GM21447 (cell line): ENCODE results near the gene RNU2-63P.
"Not testable (repeated sequence)": the region's sequence is repeated elsewhere in the genome, so short reads cannot be mapped to it uniquely, and the experiment has no call there.

ENCODE experiments used
- ATAC-seq: cut with Tn5 transposase; IDR thresholded peaks from one replicate; pipeline ENCODE4 v1.9.1; 2021; ENCODE audit not compliant: unreplicated experiment

Gene RNU2-63P

DNA sequence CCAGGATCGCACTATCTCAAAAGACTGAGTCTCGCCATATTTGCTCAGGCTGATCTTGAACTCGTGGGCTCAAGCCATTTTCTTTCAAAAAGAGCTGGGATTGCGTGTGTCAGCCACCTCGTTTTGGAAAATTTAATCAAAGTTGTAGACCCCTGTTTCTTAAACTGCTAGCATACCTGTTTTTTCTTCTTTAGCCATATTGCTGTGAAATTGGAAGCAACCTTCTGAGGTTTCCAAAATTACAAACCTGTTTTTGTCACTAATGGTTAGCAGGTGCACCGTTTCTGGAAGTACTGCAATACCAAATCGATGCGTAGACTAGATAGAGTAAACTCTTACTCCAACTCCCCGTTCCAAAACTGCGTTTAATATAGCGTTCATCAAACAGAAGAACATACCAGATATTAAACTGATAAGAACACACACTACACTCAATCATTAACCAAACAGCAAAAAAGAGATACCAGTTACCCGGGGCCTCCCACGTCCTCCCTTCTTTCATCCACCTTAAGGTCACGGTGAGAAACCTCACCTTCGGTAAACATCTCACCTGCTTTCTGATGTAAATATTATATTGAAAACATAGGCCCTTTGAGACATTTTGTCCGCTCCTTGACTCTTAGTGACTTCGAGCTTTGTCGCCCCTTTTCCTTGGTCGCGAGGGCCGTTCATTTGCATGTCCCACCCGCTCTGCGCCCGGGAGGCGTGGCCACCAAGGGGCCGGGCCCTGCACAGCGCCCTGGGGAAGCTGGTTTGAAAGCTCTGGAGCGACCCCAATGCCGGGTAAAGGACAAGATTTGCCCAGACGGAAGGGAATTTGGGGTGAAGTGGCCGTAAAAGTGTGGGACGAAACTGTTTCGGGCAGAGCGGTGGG, at the start of gene RNU2-63P:
Gene RNU2-63P (minus strand): TSS at position 462 of the 874 bp plus-strand sequence.
- ATAC-seq = peak; percentile 86

DNA sequence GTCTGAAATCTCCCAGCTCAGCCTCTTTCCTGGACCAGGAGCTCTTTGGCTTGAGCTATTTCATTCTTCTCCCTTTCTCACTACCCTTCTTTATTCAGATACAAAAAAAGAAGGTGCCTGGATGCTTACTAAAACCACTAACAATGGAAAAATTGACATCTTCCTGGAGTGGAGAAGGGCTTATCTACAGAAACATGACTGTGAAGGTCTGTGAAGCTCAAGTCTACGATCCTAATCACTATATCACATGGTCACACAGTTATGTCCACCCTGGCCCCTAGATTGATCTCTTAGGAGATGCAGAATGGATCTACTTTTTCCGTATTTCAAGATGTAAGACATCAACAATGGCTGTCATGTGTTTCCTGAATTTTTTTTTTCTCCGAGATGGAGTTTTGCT, 44.9 kb upstream of the RNU2-63P start:
- ATAC-seq = no peak

DNA sequence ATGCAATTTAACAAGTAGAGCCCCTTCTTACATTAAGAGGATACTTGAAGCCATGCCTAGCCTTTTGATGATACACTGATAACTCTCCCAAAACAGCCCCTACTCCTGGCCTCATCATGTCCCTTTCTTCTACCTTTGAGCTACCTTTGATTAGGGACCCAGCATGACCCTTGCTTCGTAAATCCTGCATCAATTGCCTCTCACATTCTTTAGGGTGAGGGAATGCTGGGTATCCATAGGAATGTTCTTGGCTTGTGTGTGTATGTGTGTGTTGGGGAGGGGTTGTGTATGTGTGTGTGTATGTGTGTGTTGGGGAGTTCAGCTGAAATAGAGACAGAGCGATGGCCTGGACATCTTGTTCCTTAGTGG, 44.5 kb upstream of the RNU2-63P start:
- no peak for ATAC-seq

DNA sequence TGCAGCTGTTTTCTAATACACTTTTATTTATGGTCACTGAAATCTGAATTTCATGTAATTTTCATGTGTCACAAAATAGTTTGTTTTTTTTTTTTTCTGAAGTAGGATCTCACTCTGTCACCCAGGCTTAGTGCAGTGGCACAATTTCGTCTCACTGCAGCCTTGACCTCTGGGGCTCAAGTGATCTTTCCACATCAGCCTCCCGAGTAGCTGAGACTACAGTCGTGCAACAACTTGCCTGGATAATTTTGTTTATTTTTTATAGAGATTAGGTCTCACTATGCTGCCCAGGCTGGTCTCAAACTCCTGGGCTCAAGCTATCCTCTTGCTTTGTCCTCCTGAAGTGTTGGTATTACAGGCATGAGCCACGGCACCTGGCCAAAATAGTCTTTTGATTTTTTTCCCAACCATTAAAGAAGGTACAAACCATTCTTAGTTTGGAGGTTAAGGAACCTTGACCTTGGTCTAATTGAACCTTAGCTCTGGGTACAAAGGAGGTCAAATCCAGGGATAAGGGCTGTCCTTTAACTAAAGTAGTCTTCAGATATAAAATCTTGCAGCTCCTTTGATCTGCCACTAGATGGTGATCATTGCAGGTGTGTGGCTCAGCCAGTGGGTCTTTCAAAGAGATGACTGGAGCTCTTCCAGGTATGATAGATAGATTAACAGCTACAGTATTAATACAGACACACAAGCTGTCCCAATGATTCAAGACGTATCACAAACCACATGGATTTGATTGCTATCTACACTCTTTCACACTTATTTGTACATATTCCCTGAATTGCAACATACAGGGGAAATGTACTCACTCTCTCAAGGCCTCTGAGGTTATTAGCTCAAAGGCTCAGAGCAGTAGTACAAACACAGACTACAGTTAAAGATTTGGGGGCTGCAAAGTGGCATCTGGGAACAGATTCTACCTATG, 43.9 kb upstream of the RNU2-63P start:
- ATAC-seq = no peak

DNA sequence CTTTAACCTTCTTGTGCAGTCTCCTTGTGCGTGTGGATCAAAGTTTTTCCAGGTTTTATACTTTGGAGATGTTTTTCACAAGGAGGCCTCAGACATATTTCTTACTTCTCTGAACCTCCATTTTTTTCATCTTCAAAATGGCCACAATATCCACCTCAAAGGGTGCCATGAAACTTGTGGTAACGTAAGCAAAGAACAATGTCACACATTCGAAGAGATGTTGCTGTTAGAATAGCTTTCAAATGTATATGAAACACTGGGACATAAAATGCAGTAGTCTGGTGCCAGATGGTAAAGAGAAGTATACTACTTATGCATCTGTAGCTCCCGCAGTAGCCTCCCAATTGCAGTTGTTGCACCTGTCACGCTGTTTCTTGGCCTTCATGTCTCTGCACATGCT, 41.8 kb upstream of the RNU2-63P start:
- ATAC-seq = no peak

DNA sequence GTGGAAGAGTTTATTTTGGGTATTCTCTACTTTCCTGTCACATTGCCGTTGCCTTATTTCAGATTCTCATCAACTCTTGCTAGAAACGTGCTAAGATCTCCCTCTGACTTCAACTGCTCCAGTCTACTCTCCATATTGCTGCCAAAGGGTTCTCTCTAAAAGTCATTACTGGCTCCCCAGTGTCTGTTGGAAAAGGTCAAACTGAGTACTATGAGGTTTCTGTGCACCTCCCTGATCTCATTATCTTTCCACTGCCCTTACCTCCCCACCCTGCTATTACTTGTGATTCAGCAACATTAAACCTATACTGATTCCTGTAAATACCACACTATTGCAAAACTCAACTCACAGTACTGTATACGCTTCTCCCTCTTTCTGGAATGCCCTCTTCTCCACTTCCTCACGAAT, 41.1 kb upstream of the RNU2-63P start:
- no peak for ATAC-seq

DNA sequence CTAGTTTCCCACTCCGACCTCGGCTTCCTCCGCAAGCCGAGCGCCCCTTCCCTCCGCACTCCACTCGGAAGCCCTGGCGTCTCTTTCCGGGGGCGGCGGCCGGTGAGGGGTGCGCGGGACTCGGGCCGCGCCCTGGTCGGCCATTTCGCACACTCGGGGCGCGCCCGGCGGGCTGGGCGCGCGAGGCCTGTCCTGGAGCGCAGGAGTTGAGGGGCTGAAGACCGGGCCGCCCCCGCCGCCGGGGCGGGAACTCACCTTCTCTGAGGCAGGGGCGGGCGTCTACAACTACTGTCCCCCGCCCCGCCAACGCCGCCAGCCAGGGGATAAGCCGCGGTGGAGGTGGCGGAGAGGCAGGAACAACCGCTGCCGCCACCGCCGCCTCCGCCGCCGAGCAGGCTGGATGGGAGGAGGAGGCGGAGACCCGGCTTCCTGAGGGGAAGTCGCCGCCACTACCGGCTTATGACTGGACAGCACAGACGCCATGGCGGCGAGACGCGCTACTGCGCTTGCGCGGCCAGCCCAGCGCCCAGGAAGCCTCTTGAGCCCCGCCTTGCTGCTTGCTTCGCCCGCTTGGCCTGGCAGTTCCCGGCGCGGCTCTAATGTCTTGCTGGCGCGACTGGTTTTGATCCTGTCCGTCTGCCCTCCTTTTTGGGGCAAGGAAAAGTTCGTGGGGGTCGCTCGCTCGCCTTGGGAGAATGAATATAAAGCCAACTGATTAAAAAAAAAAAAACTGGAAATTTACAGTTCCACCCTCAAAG, 39.2 kb upstream of the RNU2-63P start, which contains the start of gene KRCC1:
Gene KRCC1 (minus strand): TSS at position 413 of the 758 bp plus-strand sequence. CDS start 27,220 bp downstream, outside the sequence.
- ATAC-seq = peak; percentile 90

DNA sequence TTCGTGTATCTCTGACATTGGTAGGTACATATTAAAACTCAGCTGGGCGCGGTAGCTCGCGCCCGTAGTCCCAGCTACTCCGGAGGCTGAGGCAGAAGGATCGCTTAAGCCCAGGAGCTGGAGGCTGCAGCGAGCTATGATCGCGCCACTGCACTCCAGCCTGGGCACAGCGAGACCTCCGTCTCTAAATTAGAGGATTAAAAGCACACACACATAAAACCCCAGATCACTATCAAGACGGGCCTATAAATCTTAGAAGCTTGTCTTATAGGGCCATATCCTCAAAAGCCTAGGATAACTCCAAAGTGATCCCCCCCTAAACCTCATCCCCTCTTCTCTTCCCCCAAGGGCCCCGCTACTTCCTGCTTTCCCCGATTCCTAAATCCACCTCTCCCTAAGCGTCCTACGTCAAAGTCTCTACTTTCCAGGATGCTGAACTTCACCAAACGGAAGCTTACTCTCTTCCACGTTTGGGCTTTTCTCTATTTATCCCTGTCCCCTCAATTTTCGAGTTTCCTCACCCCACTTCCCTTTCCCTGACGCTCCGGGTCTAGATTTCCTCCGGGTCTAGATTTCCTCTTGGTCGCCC, 38.5 kb upstream of the RNU2-63P start:
- no peak for ATAC-seq

DNA sequence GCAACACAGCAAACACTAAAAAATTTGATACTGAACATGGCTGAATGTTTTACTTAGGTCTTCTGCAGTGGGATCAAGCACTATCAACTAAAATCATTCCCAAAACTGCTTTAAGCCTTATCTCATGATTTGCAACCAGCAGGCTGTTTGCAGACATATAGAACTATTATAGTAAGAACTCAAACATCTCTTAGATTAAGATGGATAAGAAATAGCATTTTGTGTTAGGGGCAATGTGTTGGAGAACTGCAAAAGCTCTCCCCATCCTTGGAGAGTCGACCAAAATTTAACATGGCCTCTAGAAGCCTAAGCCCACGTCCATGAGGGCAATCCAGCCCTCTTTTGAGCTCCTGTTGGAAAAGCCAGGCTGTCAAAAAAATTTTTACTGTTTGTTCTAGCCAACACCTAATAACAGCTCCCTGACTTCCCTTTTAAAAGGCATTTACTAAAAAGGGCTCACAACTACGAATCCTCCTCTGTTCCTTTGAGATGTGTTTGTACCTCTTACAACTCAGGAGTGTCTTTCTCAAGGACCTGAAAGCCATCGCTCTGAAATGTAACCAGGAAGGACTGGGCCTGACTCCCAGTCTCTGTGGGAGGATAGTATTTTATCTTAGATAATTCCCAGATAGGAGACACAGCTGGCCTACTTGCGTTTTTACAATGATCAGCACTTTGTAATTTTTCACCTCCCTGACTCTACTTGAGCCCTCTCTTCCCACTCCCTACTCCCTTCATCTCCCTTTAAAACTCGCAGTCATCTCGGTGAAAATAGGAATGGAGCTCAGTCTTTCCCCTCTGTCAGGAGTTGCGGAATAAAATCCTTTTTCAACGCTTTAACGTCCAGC, 37.8 kb upstream of the RNU2-63P start:
- ATAC-seq = no peak

DNA sequence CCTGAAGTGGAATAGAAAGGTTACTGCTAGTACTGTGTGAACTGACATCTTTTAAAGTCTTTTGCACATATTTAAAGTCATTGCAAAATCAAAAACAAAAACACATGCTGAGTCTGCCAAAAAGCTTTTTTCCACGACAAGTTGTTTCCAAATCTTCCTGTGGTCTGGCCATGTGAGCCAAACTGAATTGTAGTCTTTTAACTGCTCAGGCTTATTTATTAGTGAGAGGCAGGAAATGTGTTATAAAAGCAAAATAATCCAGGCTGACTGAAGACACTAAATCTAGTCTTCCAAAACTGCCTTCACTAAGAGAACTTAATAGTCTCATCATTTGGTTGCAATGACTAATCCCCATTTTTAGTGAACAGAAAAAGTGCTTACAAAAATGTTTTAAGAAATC, 36.9 kb upstream of the RNU2-63P start:
- no peak for ATAC-seq

DNA sequence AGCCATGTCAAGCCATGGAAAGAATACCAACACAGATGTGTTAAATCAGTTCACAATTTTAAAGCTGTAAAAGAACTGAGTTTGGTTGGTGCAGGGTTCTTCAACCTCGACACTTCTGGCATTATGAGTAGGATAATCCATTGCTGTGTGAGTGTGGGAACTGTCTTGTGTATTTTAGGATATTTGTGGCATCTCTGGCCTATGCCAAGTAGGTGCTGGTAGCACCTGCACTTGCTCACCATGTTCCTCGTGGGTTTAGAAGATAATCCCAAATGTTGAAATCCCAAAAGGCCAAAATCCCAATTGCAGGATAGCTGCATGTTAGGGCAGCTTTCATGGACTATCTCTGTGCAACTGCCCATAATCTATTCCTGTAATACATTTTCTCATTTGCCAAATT, 35.4 kb upstream of the RNU2-63P start:
- no peak for ATAC-seq

DNA sequence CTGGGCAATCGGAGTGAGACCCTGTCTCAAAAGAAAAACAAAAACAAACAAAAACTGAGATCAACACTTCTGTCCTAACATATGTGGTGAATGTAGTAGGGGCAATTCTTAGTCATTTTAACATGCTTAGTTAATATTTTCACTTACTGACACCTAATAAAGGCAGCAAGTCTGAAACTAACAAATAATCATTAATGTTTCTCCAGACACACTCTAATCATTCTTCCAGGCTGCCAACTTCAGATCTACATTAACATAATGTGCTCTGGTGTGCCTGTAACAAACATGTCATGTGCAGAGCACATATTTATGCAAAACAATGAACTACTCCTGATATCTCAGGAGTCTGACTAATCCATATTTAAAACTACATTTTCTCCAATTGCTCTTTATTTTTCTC, 33.3 kb upstream of the RNU2-63P start:
- no peak for ATAC-seq

DNA sequence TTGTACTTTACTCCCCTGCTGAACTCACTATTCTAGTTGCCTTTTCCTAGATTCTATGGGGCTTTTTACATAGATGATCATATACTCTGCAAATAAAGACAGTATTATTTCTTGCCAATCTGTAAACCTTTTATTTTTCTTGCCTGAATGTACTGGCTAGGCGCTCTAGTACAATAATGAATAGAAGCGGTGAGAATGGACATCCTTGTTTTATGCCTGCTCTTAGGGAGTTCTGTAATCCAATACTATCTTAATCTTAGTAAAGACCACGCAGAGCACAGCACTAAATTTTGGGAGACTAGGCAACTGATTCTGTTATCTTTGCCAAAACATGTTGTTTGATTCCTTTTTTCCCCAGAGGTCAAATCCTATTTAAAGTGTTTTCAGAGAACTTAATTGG, 32.2 kb upstream of the RNU2-63P start:
- no peak for ATAC-seq

DNA sequence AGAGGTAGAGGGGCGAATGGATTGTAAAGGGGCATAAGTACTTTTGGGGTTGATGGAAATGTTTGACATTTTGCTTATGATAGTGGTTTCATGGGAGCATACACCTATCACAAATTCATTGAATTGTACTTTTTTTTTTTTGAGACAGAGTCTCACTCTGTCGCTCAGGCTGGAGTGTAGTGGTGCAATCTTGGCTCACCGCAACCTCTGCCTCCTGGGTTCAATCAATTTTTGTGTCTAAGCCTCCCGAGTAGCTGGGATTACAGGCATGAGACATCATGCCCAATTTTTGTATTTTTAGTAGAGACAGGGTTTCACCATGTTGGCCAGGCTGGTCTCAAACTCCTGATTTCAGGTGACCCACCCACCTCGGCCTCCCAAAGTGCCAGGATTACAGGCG, 29.2 kb upstream of the RNU2-63P start:
- not testable (repeated sequence) for ATAC-seq

DNA sequence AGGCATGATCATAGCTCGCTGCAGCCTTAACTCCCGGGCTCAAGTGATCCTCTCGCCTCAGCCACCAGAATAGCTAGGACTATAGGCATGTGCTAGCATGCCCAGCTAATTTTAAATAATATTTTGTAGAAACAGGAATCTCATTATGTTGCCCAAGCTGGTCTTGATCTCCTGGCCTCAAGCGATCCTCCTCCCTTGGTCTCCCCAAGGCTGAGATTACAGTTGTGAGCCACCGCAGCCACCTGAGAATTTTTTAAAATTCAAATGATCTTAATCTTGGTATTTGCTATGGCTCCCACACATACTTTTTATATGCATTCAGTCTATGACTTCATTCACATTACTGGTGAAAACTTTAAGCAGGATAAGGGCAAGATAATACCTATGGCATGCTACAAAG, 26.1 kb upstream of the RNU2-63P start:
- no peak for ATAC-seq

DNA sequence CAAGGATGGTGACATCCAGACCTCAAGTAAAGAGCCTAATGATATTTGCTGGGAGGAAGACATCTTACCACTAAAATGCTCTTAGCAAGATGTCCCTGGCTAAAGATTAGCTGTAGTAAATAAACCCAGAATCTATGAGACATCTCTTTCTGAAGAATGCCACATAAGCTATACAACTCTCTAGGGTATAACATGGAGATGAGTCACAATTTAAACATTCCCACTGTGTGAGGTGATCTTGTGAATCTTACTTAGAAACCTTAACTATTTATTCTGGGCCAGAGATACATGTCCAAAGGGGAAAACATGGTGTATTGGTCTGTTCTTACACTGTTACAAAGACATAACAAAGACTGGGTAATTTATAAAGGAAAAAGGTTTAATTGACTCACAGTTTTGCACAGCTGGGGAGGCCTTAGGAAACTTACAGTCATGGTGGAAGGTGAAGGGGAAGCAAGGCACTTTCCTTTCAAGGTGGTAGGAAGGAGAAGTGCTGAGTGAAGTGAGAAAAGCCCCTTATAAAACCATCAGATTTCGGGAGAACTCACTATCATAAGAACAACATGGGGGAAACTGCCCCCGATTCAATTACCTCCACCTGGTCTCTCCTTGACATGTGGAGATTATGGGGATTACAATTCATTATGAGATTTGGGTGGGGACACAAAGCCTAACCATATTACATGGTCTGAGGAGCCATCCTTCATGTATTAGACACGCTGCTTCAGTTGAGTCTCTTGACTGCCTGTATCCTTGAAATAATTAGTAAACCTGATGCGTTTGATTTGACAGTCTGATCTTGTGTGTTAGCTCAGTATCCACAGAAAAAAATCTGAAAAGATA, 22.1 kb upstream of the RNU2-63P start:
- no peak for ATAC-seq

DNA sequence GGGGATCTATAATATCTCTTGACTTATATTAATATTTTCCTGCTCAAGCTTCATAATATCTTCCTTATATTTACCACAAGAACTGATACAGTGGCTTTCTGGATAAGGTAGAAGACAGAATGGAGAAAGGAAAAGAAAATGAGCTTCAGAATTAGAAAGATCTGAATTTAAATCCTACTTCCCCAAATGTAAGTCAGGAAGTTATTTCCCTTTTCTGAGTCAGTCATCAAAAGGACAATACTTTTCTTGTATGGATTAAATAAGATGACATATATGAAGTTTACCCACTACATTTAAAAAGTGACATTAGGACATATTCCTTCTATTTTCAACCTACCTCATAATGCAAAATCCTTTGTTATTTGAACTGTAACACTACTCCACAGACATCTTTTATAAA, 20.3 kb upstream of the RNU2-63P start:
- ATAC-seq = no peak

DNA sequence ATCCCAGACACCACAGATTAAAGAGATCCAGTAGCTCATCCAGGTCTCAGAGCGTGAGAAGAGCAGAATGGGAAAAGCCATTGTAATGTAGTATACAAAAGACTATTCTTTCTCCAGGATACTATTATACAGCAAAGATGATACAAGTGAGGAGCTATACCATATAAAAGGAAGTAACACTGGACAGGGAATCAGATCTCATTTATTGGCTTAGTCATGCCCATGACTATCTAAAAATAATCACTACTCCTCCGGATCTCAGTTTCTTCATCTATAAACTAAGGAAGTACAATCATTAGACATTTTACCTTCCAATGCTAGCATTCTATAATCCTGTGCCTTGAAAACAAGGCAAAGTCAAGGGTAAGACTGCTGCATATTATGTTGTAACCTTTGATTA, 19.8 kb upstream of the RNU2-63P start:
- ATAC-seq = no peak
